ENCODE measurements around the gene MMP28.

MMP28 gene

GRCh38 chr17:35717475-35717874, 78.0 kb downstream of the MMP28 start:
- DNase-seq, result no peak

GRCh38 chr17:35716897-35717465, 78.5 kb downstream of the MMP28 start:
- no peak for DNase-seq

- no peak for DNase-seq
These were observed 79.3 kb downstream of the MMP28 start for GRCh38 chr17:35716173-35716572.
